WERI-Rb-1 (cell line): ENCODE data around the gene ADAM22.

ENCODE experiments used
- DNase-seq: peaks from one replicate; pipeline ENCODE4 v3.0.0-alpha.2; 2020
- H3K27ac ChIP-seq: fragments of 250-450 bp; sonication (Bioruptor Pico); 2 replicates; pipeline ENCODE4 v1.5.1; 2020; ENCODE audit warnings: mild to moderate bottlenecking, moderate library complexity
- H3K27me3 ChIP-seq: fragments of 250-450 bp; sonication (Bioruptor Pico); 2 replicates; pipeline ENCODE4 v1.5.1; 2021; ENCODE audit warnings: mild to moderate bottlenecking, low read depth, moderate library complexity; ENCODE audit not compliant: insufficient read depth, severe bottlenecking
- H3K36me3 ChIP-seq: fragments of 250-450 bp; sonication (Bioruptor Pico); 2 replicates; pipeline ENCODE4 v1.5.1; 2020; ENCODE audit warnings: mild to moderate bottlenecking, moderate library complexity
- H3K4me3 ChIP-seq: 2 replicates; pipeline ENCODE4 v1.5.1; 2011; ENCODE audit warnings: low read depth, mild to moderate bottlenecking, control low read depth, low read length
- H3K9me3 ChIP-seq: fragments of 250-450 bp; sonication (Bioruptor Pico); 2 replicates; pipeline ENCODE4 v1.5.1; 2021; ENCODE audit warnings: mild to moderate bottlenecking, moderate library complexity; ENCODE audit not compliant: severe bottlenecking
- CTCF ChIP-seq: IDR thresholded peaks from 2 replicates; pipeline ENCODE4 v1.5.1; 2011; ENCODE audit warnings: low read depth, mild to moderate bottlenecking, control low read depth, inconsistent platforms, low read length

Gene ADAM22

GRCh38 chr7:88224601-88225275 lies 290.7 kb downstream of the ADAM22 start:
- no peak overlapping the region for H3K4me3 ChIP-seq
- no peak for DNase-seq
- no peaks in the 10 kb centered on the region for H3K9me3 ChIP-seq
- no peak for TF ChIP-seq CTCF
- no peaks in the 10 kb centered on the region for H3K27me3 ChIP-seq
- no peak overlapping the region for H3K27ac ChIP-seq
- H3K36me3 ChIP-seq = no peaks in the 10 kb centered on the region

GRCh38 chr7:88226201-88226600 lies 292.1 kb downstream of the ADAM22 start:
- H3K27me3 ChIP-seq = no peaks in the 10 kb centered on the region
- no peaks in the 10 kb centered on the region for H3K36me3 ChIP-seq
- H3K4me3 ChIP-seq = no peak overlapping the region
- no peak overlapping the region for H3K27ac ChIP-seq
- H3K9me3 ChIP-seq = no peaks in the 10 kb centered on the region
- no peak for TF ChIP-seq CTCF
- DNase-seq = no peak

DNA sequence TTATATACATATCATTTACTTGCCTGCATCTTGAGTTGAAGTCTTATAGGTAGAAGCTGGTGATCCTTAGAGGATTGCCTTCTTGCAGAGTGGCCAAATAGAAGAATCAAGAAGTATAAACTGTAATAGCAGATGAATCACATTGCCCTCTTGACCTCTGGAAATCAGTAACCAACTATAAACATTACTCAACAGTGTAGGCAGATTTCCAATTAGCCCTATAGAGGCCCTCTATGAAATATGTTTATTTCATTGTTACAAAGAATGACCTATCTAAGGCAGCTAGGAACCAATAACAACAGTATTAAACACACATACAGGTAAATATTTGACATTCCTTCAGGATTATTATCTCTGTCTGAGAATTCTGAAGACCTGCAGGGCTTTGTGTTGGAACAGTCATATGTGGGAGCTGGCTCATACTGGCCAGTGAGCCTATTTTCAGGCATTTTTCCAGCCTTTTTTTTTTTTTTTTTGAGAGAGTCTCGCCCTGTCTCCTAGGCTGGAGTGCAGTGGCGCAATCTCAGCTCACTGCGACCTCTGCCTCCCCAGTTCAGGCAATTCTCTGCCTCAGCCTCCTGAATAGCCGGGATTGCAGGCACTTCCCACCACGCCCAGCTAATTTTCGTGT lies 292.9 kb downstream of the ADAM22 start:
- H3K4me3 ChIP-seq = no peak overlapping the region
- no peak for TF ChIP-seq CTCF
- no peaks in the 10 kb centered on the region for H3K36me3 ChIP-seq
- H3K27ac ChIP-seq = no peak overlapping the region
- H3K9me3 ChIP-seq = no peaks in the 10 kb centered on the region
- H3K27me3 ChIP-seq = no peaks in the 10 kb centered on the region
- no peak for DNase-seq

- Histone ChIP-seq H3K9me3 (no peaks in the 10 kb centered on the region), H3K36me3 (no peaks in the 10 kb centered on the region), H3K27me3 (no peaks in the 10 kb centered on the region), H3K27ac (no peak overlapping the region), H3K4me3 (no peak overlapping the region)
- no peak for TF ChIP-seq CTCF
- DNase-seq = no peak
Observed at GRCh38 chr7:88229302-88229995, 295.4 kb downstream of the ADAM22 start.

GRCh38 chr7:88230646-88231045 lies 296.6 kb downstream of the ADAM22 start:
- no peak for DNase-seq
- no peak overlapping the region for H3K4me3 ChIP-seq
- no peaks in the 10 kb centered on the region for H3K36me3 ChIP-seq
- H3K27me3 ChIP-seq = no peaks in the 10 kb centered on the region
- TF ChIP-seq CTCF = no peak
- no peaks in the 10 kb centered on the region for H3K9me3 ChIP-seq
- H3K27ac ChIP-seq = no peak overlapping the region
